ENCODE data around the gene USP17L27. TPM values are rescaled to one million over a fixed set of nuclear protein-coding genes. Genes with fewer than 3 reads are reported as not detected.
"Not testable (repeated sequence)": the region's sequence is repeated elsewhere in the genome, so short reads cannot be mapped to it uniquely, and the experiment has no call there.

USP17L27 gene
- polyA plus RNA-seq (ENCODE audit: insufficient read length) = not detected

- DNase-seq = not testable (repeated sequence)
These were observed at the start of gene USP17L27 for GRCh38 chr4:9343848-9344247. USP17L27 (plus strand) TSS chr4:9344148; CDS start chr4:9344148, 0 bp downstream.

- DNase-seq = not testable (repeated sequence)
These were observed 19.8 kb upstream of the USP17L27 start for GRCh38 chr4:9324191-9324590.

GRCh38 chr4:9324865-9325264 lies 19.1 kb upstream of the USP17L27 start, which contains the start of gene USP17L24:
USP17L24 (plus strand) TSS chr4:9325165; CDS start chr4:9325165, 0 bp downstream.
- not testable (repeated sequence) for DNase-seq

GRCh38 chr4:9329611-9330010 lies 14.3 kb upstream of the USP17L27 start, which contains the start of gene USP17L25:
USP17L25 (plus strand) TSS chr4:9329911; CDS start chr4:9329911, 0 bp downstream.
- not testable (repeated sequence) for DNase-seq

GRCh38 chr4:9334358-9334757 lies 9.6 kb upstream of the USP17L27 start, which contains the start of gene USP17L26:
USP17L26 (plus strand) TSS chr4:9334658; CDS start chr4:9334658, 0 bp downstream.
- not testable (repeated sequence) for DNase-seq

- not testable (repeated sequence) for DNase-seq
These were observed 4.8 kb upstream of the USP17L27 start, which contains the start of gene USP17L5 for GRCh38 chr4:9339103-9339502. USP17L5 (plus strand) TSS chr4:9339403; CDS start chr4:9339403, 0 bp downstream.

GRCh38 chr4:9348593-9348992 lies 4.6 kb downstream of the USP17L27 start, which contains the start of gene USP17L28:
USP17L28 (plus strand) TSS chr4:9348893; CDS start chr4:9348893, 0 bp downstream.
- DNase-seq = not testable (repeated sequence)

GRCh38 chr4:9350866-9351265 lies 6.9 kb downstream of the USP17L27 start:
- DNase-seq = not testable (repeated sequence)

GRCh38 chr4:9353338-9353737 lies 9.4 kb downstream of the USP17L27 start, which contains the start of gene USP17L29:
USP17L29 (plus strand) TSS chr4:9353638; CDS start chr4:9353638, 0 bp downstream.
- DNase-seq = not testable (repeated sequence)

- not testable (repeated sequence) for DNase-seq
These were observed 18.9 kb downstream of the USP17L27 start, which contains the start of gene USP17L30 for GRCh38 chr4:9362829-9363228. USP17L30 (plus strand) TSS chr4:9363129; CDS start chr4:9363129, 0 bp downstream.

- DNase-seq = not testable (repeated sequence)
These were observed 35.9 kb downstream of the USP17L27 start for GRCh38 chr4:9379881-9380280.

GRCh38 chr4:9381012-9381534 lies 37.1 kb downstream of the USP17L27 start:
- DNase-seq = not testable (repeated sequence)

GRCh38 chr4:9384126-9384525 lies 40.2 kb downstream of the USP17L27 start:
- DNase-seq = no peak

GRCh38 chr4:9389001-9389400 lies 45.1 kb downstream of the USP17L27 start:
- not testable (repeated sequence) for DNase-seq

Other genes with a start within 250 kb of the USP17L27 start
- 0.08 TPM for gene FAM90A26, start 173.7 kb upstream of the USP17L27 start, polyA plus RNA-seq (ENCODE audit: insufficient read length)
- not detected for gene USP17L10, start 133.5 kb upstream of the USP17L27 start, polyA plus RNA-seq (ENCODE audit: insufficient read length)
- gene USP17L11, start 128.7 kb upstream of the USP17L27 start, polyA plus RNA-seq (ENCODE audit: insufficient read length) = not detected
- gene USP17L12, start 124.0 kb upstream of the USP17L27 start, polyA plus RNA-seq (ENCODE audit: insufficient read length) = not detected
- gene USP17L13, start 119.3 kb upstream of the USP17L27 start, polyA plus RNA-seq (ENCODE audit: insufficient read length) = not detected
- not detected for gene USP17L15, start 109.8 kb upstream of the USP17L27 start, polyA plus RNA-seq (ENCODE audit: insufficient read length)
- gene USP17L17, start 100.3 kb upstream of the USP17L27 start, polyA plus RNA-seq (ENCODE audit: insufficient read length) = not detected
- gene USP17L18, start 95.5 kb upstream of the USP17L27 start, polyA plus RNA-seq (ENCODE audit: insufficient read length) = not detected
- gene USP17L19, start 90.8 kb upstream of the USP17L27 start, polyA plus RNA-seq (ENCODE audit: insufficient read length) = not detected
- not detected for gene USP17L20, start 86.0 kb upstream of the USP17L27 start, polyA plus RNA-seq (ENCODE audit: insufficient read length)
- not detected for gene USP17L21, start 81.3 kb upstream of the USP17L27 start, polyA plus RNA-seq (ENCODE audit: insufficient read length)
- not detected for gene USP17L22, start 76.5 kb upstream of the USP17L27 start, polyA plus RNA-seq (ENCODE audit: insufficient read length)
- not detected for gene USP17L24, start 19.0 kb upstream of the USP17L27 start, polyA plus RNA-seq (ENCODE audit: insufficient read length)
- not detected for gene USP17L25, start 14.2 kb upstream of the USP17L27 start, polyA plus RNA-seq (ENCODE audit: insufficient read length)
- not detected for gene USP17L26, start 9.5 kb upstream of the USP17L27 start, polyA plus RNA-seq (ENCODE audit: insufficient read length)
- gene USP17L5, start 4.7 kb upstream of the USP17L27 start, polyA plus RNA-seq (ENCODE audit: insufficient read length) = not detected
- gene USP17L28, start 4.7 kb downstream of the USP17L27 start, polyA plus RNA-seq (ENCODE audit: insufficient read length) = not detected
- not detected for gene USP17L29, start 9.5 kb downstream of the USP17L27 start, polyA plus RNA-seq (ENCODE audit: insufficient read length)
- not detected for gene USP17L30, start 19.0 kb downstream of the USP17L27 start, polyA plus RNA-seq (ENCODE audit: insufficient read length)
- not detected for gene DEFB131A, start 100.3 kb downstream of the USP17L27 start, polyA plus RNA-seq (ENCODE audit: insufficient read length)